UCSD-AML1 (cell line): Measurements from ENCODE around the gene C9.
"Not testable (repeated sequence)": the region's sequence is repeated elsewhere in the genome, so short reads cannot be mapped to it uniquely, and the experiment has no call there.

ENCODE experiments used
- DNase-seq: peaks from one replicate; lab custom pipeline; 2025; ENCODE audit not compliant: unreplicated experiment; lab: John Stamatoyannopoulos, UW

The C9 gene

DNA sequence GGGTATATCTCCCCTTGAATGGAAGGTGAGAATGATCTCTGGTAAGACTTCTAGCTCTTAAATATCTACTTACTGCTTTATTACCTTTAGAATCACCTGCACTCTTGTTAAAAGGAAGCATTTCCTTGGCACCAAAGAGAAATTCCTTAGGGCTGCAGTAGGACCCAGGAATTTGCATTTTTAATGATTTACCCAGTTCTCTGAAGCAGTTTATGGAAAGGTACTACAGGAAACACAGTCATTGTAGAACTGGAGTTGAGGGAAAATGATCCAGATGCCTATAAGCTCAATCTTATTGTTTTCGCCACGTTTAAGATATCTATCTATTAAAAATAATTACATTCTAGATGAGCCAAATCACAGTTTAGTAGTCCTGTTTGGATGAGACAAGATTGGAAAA lies 9.5 kb upstream of the C9 start:
- DNase-seq: no peak

DNA sequence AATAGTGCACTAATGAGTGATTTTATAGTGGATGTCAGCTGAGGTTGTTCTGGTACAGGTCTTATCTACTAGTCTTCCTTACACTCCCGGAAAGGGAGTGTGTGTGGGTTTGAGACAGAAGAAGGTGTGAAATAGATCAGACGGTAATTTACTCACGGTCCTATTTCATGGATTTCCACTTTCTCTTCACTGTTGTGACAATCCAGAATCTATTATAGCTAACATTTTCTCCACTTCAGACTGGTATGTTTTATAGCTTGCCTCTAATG lies 7.0 kb upstream of the C9 start:
- DNase-seq: no peak

DNA sequence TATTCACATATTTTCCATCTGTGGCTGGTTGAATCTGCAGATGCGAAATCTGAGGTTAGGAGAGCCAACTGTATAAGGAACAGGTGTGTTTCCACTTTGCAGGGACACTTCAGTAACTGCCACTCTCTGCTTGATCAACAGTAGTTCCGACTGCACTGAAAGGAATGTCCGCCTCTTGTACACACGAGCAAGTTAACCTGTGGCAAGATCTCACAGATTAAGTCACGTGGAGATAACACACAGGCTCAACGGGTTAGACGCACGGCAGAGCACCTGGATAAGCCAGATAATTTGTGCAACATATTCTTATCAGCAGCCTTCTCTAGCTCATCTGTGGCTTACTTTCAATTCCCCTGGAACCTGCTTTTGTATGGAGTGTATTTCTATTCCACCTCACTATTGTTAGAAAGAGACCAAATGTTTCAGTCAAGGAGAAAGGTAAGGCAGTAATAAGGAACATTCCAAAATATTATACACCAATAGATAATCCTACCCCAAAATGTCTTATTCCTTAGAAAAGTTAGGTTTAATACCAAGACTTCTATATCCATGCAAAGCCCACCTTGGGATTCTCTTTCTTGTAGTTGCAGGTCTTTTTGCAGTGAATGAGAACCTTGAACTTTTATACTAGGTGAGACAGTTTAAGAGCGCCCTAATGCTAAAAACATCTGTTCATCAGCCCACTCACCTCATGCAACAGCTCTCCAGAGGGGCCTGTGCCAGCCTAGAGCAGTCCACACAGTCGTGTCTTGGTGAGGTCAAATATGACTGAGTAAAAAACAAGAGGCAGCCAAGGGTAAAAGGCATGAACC lies 6.5 kb upstream of the C9 start:
- DNase-seq: no peak

DNA sequence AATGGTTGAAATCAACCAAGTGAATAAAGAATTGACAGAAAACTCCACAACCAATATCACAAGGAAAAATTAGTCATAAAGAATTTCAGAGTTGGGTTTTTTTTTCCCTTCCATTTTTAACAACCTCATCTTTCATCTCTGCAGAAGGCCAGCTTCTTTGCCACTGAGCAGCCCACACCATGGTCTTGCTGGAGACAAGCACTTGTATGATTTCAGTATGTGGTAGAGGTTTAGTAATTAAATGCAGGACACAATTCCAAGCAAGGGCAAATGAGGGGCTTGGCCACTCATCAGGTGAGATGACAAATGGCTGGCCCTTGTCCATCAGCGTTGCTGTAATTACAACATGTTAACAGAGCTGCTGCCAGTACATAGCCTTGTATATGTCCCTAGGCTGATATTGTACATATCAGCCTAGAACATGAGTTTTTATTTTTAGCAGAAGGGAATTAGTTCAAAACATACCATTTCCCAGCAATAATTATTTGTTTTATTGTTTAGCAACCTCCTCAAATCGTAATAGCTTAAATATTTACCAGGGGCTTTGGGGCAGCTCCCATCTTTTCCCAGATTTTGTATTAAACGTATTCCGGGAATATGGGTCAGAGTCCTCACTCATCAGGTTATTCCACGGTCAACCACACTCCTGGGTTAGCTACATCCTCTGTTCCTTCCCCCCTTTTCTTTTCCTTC lies 5.0 kb upstream of the C9 start:
- no peak for DNase-seq

DNA sequence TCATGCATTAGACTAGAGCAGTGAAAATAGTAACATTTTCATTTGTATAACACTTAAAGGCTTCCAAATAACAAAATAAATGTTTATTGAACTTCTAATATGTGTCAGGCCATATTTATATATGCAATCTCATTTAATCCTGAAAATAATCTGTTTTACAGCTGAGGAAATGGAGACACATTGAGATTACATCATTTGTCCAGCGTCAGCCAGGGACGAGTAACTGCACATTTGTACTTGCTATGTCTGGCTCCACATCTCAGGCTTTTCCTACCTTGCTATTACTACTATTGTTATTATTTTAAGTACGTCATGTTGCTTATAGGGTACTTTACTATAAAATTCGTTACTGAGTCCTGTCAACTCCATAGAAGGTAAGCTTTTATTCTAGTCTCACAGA lies 3.8 kb upstream of the C9 start:
- no peak for DNase-seq

DNA sequence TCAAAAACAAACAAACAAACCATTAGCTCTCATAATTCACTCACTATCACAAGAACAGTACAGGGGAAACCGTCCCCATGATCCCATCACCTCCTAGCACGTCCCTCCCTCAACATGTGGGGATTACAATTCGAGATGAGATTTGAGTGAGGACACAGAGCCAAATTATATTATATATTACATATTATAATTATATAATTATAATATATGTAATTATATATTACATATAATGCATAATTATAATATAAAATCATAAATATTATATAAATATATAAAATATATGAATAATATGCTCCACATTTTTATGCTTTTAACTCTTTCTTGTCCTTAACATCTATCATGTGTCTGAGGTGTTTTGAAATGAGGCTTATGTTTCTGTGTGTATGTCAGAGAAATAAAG lies 3.4 kb upstream of the C9 start:
- DNase-seq: no peak

DNA sequence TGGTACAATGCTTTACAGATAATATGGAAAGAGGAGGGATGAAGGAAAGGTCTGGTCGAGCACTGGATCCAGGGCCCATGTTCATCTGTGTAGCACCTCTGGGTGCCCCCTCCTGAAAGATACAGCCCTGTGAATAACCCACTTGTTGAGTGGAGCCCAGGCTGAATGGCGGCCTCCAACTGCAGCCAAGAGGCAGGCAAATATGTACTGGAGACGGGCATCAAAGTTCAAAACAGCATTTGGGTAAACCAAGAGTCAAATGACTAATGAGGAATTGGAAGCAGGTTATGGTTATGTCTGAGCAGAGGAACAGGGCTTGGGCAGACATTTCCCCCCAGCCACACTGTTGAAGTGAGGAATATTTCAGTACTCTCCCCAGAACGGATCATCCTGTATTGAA lies 1.1 kb downstream of the C9 start:
- no peak for DNase-seq

DNA sequence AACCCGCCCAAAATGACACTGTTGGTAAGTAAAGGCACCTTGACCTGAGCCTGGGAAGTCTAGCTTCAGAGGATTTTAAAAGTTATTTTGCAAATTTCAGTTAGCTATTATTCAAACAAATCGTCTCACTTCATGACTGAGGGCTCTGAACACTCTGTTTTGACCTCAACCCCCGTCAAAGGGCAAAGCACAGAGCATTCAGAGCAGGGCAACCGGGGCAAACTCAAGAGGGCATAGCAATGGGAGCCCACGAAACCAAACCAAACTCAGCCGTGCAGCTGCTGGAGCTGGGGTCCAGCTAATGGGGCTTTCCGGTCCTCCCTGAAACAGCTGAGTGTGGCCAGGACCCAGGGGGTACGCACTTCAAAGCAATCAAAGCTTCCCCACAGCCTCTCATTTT lies 1.6 kb downstream of the C9 start:
- no peak for DNase-seq

DNA sequence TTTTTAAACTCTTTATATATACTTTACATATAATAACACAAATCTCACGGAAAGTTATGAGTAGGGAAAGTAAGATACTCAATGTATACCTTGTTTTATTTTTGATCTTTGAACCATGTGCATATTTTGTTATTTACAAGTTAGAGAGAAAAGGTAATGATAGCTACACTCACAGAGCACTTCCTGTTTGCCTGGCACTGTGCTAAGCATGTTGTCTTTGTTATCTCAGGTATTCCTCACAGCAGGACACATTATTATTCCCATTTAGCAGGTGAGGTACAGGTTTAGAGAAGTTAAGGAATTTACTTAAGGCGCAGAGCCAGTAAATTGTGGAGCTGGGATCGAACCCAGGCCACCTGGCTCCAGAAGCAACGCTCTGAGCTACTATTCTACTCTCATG lies 3.0 kb downstream of the C9 start:
- DNase-seq: no peak

DNA sequence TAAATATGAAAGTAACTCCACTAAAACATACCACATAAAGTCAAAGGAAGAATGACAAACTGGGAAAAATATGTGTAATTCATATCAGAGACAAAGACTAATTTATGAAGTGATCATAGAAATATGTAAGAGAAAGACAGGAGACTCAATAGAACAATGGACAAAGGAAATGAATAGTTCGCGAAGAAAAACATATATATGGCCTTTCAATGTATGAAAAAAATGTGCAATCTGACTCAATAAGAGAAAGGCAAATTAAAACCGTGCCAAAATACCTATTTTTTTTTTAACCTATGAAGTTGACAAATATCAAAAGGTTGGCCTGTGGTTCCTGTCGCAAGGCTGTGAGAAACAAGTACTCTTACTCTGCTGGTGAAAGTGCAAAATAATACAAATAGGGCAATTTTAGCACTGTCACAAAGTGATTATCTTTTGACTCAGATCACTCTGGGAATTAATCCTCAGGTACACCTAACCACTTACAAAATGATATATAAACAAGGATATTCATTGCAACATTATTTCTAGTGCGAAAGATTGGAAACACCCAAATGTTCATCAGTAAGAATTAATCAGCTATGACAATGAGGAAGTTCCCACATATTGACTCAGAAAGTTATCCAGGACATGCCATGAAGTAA lies 3.7 kb downstream of the C9 start:
- DNase-seq: no peak

DNA sequence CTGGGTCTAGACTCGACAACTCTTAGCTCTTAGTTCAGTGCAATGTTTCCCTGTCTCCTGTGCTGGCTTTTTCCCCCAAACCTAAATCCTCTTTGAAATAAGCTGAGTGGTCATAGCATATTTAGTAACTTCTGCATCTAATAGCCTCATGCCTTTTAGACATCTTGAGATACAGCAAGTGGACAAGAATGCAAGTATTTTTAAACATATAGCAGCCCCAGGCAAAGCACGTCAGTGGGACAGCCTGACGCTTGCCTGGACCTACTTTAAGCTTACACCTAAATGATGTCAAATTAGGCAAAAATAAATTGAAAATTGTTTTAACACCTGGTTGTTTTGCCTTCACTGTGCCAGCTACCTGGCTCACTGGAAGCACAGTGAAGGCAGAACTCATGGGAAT lies 8.0 kb downstream of the C9 start:
- DNase-seq: no peak

DNA sequence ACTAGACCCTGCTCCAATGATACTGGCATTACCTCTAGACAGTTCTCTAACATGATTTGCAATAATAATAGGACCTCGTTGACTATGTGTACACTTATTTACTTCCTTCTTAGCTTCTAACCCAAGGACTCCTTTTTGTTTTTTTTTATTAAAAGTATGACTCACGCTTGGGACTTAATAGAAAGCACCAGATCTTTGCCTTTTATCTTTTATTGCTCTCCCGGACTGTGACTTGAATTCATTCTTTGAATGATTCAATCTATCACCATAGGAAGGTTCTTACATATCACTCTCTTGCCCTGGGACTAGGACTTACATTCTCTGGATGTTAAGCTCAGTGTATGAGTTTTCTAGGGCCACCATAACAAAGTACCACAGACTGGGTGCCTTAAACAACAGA lies 9.0 kb downstream of the C9 start:
- no peak for DNase-seq

DNA sequence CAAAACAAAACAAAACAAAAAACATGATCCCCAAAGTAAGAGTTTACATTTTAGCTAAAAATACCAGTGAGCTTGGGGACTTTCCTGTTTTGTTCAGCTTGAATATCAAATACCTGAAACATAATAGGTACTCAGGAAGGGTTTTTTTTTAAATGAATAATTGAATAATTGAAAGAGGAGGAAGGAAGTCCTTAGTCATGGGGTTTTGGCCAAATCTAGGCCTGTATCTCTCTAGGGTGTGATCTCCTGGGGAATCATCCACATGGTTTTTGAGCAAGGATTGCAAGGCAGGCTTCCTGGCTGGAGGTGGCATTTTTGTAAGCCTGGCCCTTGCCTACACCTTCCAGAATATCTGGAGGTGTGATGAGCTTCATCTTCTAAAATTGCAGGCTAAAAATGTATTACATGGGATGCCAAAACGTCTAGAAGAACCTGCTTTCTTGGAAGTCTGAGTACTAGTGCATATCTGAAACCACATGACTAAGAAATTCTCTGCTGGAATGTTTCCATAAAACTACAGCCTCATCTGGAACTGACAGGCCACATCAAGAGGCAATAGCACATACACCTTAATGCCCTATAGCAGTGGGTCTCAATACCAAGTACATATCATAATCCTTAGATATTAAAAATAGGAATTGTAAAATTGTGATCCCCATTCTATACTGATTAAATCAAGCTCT lies 10.4 kb downstream of the C9 start:
- DNase-seq: no peak

DNA sequence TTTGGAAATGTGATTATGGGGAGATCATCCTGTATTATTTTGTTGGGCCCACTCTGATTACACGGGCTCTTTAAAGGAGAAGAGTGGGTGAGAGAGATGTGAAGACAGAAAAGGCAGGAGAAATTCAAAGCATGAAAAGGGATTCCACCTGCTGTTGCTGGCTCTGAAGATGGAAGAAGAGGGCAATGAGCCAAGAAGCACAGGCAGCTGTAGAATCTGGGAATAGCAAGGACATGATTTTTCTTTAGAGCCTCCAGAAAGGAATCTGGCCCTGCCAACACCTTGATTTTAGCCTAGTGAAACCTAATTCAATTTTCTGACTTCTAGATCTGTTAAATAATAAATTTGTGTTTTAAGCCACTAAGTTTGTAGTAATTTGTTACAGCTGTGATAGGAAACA lies 11.3 kb downstream of the C9 start:
- DNase-seq: no peak

DNA sequence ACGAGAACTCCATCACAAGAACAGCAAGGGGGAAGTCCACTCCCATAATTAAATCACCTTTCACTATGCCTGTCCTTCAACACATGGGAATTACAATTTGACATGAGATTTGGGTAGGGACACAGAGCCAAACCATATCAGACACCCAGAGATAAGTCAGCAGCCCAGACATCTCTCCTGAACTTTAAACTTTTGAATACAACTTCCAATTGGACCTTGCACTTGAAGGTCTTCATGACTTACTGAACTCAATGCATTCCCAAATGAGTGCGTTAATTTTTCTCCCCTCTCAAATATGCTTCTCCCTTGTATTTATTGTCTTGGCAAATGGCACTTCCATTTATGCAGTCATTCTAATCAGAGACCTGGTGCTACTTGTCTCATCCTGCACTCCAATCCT lies 12.1 kb downstream of the C9 start:
- no peak for DNase-seq

DNA sequence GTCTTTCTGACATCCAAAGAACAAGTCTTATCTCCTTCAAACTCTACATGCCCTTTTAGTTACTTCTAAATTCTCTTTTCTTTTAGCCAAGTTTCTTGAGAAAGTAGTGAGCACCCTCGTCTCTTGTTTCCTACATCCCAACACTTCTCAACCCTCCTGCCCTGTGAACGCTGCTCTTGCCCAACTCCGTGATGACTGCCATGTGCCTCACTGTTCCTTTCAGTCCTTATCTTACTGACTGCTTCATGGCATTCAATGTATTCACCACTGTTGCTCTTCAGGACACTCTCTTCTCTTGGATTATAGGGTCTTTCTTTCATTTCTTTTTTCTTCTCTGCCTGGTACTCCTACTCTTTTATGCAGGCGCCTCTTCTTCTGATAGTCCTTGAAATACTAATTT lies 14.8 kb downstream of the C9 start:
- DNase-seq: no peak

DNA sequence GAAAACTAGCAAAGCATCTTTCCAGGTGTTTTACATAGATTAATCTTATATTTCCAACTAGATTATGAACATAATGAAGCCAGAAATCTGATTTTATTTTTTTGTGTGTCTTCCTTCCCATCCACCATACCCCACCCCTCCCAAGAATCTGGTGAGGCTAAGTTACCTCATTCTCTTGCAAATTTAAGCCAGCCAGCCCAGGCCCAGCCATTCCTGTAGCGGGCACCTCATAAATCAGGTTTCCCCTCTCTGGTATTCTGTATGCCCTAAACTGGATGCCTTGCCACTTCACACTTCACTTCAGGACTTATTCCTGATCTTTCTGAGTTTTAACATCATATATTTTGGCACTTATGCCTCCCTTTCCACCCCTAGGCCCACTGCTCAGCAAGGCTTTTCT lies 21.8 kb downstream of the C9 start:
- DNase-seq: no peak

DNA sequence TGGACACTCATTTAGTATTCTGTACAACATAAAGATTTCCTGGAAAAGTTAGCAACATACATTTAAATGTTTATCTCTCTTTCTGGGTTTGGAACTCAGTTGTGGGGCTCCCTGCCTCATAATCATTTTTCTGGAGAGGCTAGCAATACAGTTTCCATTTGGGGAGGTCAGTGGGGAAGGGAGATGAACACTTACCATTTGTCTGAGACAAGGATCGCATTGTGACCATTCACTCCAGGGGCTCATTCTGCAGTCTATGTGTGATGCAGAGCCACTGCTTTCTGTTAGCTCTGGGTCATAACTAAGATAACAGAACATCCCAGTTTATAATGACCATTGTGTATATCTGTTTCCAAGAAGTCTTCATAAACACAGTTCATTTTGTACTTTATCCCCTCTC lies 22.4 kb downstream of the C9 start:
- DNase-seq: no peak

DNA sequence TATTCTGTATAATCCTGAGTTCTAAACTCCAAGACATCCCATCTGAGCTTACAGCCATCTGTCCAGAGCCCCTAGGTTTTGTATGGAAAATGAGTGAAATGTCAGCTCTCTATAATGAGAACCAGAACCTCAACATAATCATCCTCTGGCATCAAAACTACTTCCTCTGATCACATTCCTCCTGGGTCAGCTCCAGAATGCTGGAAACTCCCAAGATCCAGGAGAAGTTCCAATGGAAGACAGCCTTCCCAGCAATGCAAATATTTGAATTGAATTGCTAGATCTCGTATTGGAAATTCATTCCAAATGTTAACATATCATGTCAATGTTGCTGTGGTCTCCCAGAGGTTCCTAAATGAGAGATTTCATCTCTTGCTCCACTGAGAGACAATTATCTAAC lies 23.8 kb downstream of the C9 start:
- DNase-seq: no peak

DNA sequence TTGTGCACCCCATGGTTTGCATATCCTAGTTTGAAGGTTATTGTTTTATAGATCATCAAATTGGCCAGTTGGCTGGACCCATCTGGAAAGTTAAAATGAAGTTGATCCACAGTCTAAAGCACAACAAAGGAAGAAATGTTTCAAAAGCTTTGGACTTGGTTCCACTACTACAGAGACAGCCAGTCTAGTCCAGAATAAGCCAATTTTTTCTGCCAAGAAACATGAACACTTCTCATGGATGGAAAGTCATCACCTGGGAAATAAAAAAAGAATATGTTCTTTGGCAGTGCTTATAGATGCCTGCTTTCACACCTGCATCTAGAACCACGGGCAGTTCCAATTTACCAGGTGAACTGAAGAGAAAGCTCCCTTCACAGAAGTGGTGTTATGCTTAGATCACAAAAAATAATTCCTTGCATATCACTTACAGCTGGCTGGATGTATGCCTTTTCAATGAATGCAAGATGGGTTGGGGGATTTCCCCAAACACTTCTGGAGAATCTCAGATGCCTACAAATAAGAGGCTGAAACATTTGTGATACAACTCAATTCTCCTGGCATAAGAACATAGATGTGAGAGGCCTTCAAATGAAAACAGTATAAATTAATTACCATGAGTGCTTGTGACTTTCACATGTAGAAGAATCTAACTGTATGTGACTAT lies 26.9 kb downstream of the C9 start:
- DNase-seq: no peak

DNA sequence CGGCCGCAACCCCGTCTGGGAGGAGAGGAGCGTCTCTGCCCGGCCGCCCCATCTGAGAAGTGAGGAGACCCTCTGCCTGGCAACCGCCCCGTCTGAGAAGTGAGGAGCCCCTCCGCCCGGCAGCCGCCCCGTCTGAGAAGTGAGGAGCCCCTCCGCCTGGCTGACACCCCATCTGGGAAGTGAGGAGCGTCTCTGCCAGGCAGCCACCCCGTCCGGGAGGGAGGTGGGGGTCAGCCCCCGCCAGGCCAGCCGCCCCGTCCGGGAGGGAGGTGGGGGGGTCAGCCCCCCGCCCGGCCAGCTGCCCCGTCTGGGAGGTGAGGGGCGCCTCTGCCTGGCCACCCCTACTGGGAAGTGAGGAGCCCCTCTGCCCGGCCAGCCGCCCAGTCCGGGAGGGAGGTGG lies 30.0 kb downstream of the C9 start:
- not testable (repeated sequence) for DNase-seq

DNA sequence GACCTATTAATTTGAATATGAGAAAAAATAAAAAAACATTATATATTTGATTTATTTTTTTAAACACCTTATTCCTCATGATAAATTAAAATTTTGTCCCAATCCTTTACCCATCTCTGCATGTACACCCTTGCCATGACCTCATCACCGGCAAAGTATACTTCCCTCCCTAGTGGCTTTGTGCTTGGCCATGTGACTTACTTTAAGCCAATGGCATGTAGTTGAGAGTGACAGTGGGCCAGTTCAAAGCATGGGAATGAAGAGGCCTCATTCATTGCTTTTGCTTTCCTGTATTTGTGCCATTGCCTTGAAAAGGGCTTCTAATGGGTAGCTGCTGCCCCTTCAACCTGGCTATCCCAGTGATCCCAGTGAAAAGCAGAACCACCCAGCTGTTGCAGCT lies 31.2 kb downstream of the C9 start:
- DNase-seq: no peak
